HepG2 (cell line): ENCODE results near the gene SLC35B2. TPM values are rescaled to one million over a fixed set of nuclear protein-coding genes. Genes with fewer than 3 reads are reported as not detected.

Source experiments
- EHMT2 ChIP-seq: fragments of 200-600 bp; sonication (generic); IDR thresholded peaks from 2 replicates; pipeline ENCODE4 v1.7.0; 2017; ENCODE audit warnings: antibody characterized with exemption, low read depth, low read length, borderline replicate concordance
- MAFK ChIP-seq, 2 experiments: IDR thresholded peaks in 1 of 2; conservative IDR thresholded peaks in 1 of 2; 2 replicates each; pipeline ENCODE4 v1.6.1; 2011; ENCODE audit warnings: improper control_type of control experiment in 2 of 2, low read length in 2 of 2
- ZNF276 ChIP-seq: sonication (generic); formaldehyde crosslinking; IDR thresholded peaks from 2 replicates; pipeline ENCODE4 v1.4.0; 2020; ENCODE audit warnings: mild to moderate bottlenecking, low read depth, missing genetic modification reagents
- ZNF34 ChIP-seq: sonication (generic); formaldehyde crosslinking; IDR thresholded peaks from 2 replicates; pipeline ENCODE4 v1.4.0; 2020; ENCODE audit warnings: mild to moderate bottlenecking, missing genetic modification reagents, borderline replicate concordance
- ZNF512 ChIP-seq: sonication (generic); formaldehyde crosslinking; IDR thresholded peaks from 2 replicates; pipeline ENCODE4 v1.4.0; 2020; ENCODE audit warnings: mild to moderate bottlenecking, missing genetic modification reagents
- polyA plus RNA-seq, 8 experiments: library from polyadenylated mRNA; depleted of rRNA in 3 of 8; stranded (reverse) in 7 of 8; unstranded in 1 of 8; fragments of >200 nt; fragmentation: Illumina TruSeq in 4 of 8; extraction: Trizol in 4 of 8; gene quantifications; 2 replicates each; pipeline versions ENCODE4 v1.2.1 to v1.2.3, GENCODE V29; 2011 to 2016; ENCODE audit warnings: low read depth in 4 of 8, missing spikeins in 1 of 8, mixed read lengths in 1 of 8; ENCODE audit not compliant: insufficient read depth in 1 of 8
- total RNA-seq, 5 experiments: library from RNA; depleted of rRNA; stranded (reverse); fragments of >200 nt; fragmentation: Illumina TruSeq; extraction: Trizol; gene quantifications; 2 replicates each; pipeline ENCODE4 v1.2.3, GENCODE V29; 2016; ENCODE audit warnings: low read depth in 1 of 5

SLC35B2 gene
- total and polyA plus RNA-seq, 2 of the 13 experiments (the other 11 are each of a cell fraction or from before 2014, with no cell fraction given) = 61.1 to 148 TPM

GRCh38 chr6:44297063-44298038, 40.0 kb upstream of the SLC35B2 start (continued):
- TF ChIP-seq ZNF512 (CRISPR knock-in tag) = no peak
- no peak for TF ChIP-seq EHMT2
- no peak for TF ChIP-seq ZNF34
- no peak for TF ChIP-seq ZNF276 (CRISPR knock-in tag)
- no peak for TF ChIP-seq MAFK (conservative IDR thresholded peaks at IDR 0.05 in 1 of 2, IDR thresholded peaks at IDR 0.05 in 1 of 2; ENCODE audit: low read length in 2 of 2)
